ENCODE measurements around the gene GPER1.

GRCh38 chr7:1103009-1103788, 15.3 kb downstream of the GPER1 start:
- TF ChIP-seq, protein P1, sequence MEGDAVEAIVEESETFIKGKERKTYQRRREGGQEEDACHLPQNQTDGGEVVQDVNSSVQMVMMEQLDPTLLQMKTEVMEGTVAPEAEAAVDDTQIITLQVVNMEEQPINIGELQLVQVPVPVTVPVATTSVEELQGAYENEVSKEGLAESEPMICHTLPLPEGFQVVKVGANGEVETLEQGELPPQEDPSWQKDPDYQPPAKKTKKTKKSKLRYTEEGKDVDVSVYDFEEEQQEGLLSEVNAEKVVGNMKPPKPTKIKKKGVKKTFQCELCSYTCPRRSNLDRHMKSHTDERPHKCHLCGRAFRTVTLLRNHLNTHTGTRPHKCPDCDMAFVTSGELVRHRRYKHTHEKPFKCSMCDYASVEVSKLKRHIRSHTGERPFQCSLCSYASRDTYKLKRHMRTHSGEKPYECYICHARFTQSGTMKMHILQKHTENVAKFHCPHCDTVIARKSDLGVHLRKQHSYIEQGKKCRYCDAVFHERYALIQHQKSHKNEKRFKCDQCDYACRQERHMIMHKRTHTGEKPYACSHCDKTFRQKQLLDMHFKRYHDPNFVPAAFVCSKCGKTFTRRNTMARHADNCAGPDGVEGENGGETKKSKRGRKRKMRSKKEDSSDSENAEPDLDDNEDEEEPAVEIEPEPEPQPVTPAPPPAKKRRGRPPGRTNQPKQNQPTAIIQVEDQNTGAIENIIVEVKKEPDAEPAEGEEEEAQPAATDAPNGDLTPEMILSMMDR (IDR thresholded peaks at IDR 0.05; ENCODE audit: low read length), result no peak
- no peak for TF ChIP-seq EZH2 (IDR thresholded peaks at IDR 0.05; ENCODE audit: borderline replicate concordance, low read length)
